Psoas muscle (tissue), 8 donors: ENCODE data around the gene EPB41L4B. TPM values are rescaled to one million over a fixed set of nuclear protein-coding genes. Genes with fewer than 3 reads are reported as not detected.
"Not testable (repeated sequence)": the region's sequence is repeated elsewhere in the genome, so short reads cannot be mapped to it uniquely, and the experiment has no call there.

Source experiments
- ATAC-seq, 4 donors: fragments of 200-7000 bp; cut with Tn5 transposase; one replicate each; pipeline ENCODE4 v1.9.1; 2020; ENCODE audit warnings: moderate library complexity in 3 of 4, mild to moderate bottlenecking in 2 of 4
- DNase-seq, 2 donors: peaks; one replicate each; pipeline ENCODE4 v3.0.0-alpha.2; 2020
- H3K27ac ChIP-seq: fragments of 200-600 bp; one replicate; pipeline ENCODE4 v1.8.0; 2022
- H3K27me3 ChIP-seq, 3 donors: fragments of 200-600 bp in 1 of 3; one replicate each; pipeline versions ENCODE4 v1.6.1 to v1.8.0; 2013 to 2022; ENCODE audit warnings: low read length in 2 of 3, mild to moderate bottlenecking in 2 of 3, moderate library complexity in 1 of 3; ENCODE audit not compliant: insufficient read depth in 3 of 3
- H3K36me3 ChIP-seq, 2 donors: fragments of 200-600 bp in 1 of 2; one replicate each; pipeline versions ENCODE4 v1.6.1 to v1.8.0; 2013 to 2022; ENCODE audit warnings: low read depth in 1 of 2, mild to moderate bottlenecking in 1 of 2, moderate library complexity in 1 of 2; ENCODE audit not compliant: insufficient read depth in 1 of 2
- H3K4me1 ChIP-seq: fragments of 200-600 bp; one replicate; pipeline ENCODE4 v1.8.0; 2022
- H3K4me3 ChIP-seq: fragments of 200-600 bp; one replicate; pipeline ENCODE4 v1.8.0; 2022; ENCODE audit warnings: mild to moderate bottlenecking
- H3K9me3 ChIP-seq: fragments of 200-600 bp; one replicate; pipeline ENCODE4 v1.8.0; 2022
- WGBS, 3 donors: extraction: QIAGEN DNeasy Blood & Tissue Kit; methylation state at CpG; one replicate each; pipeline versions ENCODE4 v1.1.6 to v1.1.7; 2013; 5-methylcytosine and 5-hydroxymethylcytosine counted together
- intact Hi-C, 2 donors: fragments of 100-400 bp; cut with DNase I; formaldehyde crosslinking; loops; one replicate each; pipeline versions ENCODE4 v1.11.0 to v1.14.2; 2022
- polyA plus RNA-seq, 3 donors: library from polyadenylated mRNA; stranded (reverse); fragments of 200-250 nt; gene quantifications; one replicate each; pipeline ENCODE4 v1.2.3, GENCODE V29; 2013
- total RNA-seq, 4 donors: library from RNA; stranded (reverse); fragmentation: NEBNext Ultra II Directional in 2 of 4; extraction: Animal tissue kit (Norgen Biotek cat#: 25700) in 2 of 4; gene quantifications; one replicate each; pipeline versions ENCODE4 v1.2.1 to v1.2.4, GENCODE V29; 2021 to 2023
- TF ChIP-seq, protein P1 (sequence below): fragments of 200-600 bp; IDR thresholded peaks from one replicate; pipeline ENCODE4 v1.8.0; 2022; ENCODE audit warnings: antibody characterized with exemption
- donor health status: healthy with polysubstance abuse.
- donor health status: DM: no; HTN: no; CAD: no; lungs with moderate emphysema.
- donor health status: Bipolar disorder and iron deficiency.
- donor health status: healthy.
- donor health status: DM: yes; HTN: yes; CAD: no.
- donor health status: DM: no; HTN: no; CAD: no.
- donor health status: DM: no; HTN: no; CAD: no.
- donor health status: DM: yes; HTN: yes; CAD: no.

Gene EPB41L4B
- total and polyA plus RNA-seq, 7 donors, result 0.33 to 4.6 (median 1.8) TPM

DNA sequence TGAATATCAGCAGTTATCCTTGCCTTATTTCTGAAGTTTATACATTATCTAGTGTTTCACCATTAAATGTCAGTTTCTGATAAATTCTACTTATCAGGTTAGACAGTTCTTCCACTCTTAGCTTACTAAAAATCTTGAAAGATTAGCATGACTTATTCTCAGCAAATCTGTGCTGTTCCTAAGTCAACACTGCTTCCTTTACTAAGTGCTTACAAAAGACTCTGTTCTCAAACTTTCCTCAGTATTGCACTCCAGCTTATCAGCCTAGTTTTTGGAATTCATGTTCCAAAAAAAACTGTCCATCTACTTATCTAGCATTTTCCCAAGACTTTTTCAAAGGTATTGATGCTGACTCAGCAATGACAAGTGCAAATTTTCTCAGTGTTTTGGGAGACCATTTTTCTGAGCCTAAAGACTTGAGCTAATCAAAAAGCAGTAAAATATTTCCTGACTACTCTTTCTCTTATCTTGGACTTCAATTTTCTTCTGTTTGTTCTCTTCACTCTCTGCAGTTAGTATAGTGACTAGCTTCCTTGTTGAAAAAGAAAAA is 92.7 kb downstream of the EPB41L4B start:
- H3K27me3 ChIP-seq, result peaks cover 0 to 4% (median under 1%) of the 10 kb centered on the region in 3 donors
- TF ChIP-seq, protein P1, sequence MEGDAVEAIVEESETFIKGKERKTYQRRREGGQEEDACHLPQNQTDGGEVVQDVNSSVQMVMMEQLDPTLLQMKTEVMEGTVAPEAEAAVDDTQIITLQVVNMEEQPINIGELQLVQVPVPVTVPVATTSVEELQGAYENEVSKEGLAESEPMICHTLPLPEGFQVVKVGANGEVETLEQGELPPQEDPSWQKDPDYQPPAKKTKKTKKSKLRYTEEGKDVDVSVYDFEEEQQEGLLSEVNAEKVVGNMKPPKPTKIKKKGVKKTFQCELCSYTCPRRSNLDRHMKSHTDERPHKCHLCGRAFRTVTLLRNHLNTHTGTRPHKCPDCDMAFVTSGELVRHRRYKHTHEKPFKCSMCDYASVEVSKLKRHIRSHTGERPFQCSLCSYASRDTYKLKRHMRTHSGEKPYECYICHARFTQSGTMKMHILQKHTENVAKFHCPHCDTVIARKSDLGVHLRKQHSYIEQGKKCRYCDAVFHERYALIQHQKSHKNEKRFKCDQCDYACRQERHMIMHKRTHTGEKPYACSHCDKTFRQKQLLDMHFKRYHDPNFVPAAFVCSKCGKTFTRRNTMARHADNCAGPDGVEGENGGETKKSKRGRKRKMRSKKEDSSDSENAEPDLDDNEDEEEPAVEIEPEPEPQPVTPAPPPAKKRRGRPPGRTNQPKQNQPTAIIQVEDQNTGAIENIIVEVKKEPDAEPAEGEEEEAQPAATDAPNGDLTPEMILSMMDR, result no peak
- no peak overlapping the region for H3K4me3 ChIP-seq
- ATAC-seq, result no peak
- intact Hi-C loops, result no loop called here
- DNase-seq, result no peak
- H3K9me3 ChIP-seq, result no peaks in the 10 kb centered on the region
- H3K27ac ChIP-seq, result no peak overlapping the region
- H3K4me1 ChIP-seq, result no peaks in the 10 kb centered on the region
- H3K36me3 ChIP-seq, result no peaks in the 10 kb centered on the region

DNA sequence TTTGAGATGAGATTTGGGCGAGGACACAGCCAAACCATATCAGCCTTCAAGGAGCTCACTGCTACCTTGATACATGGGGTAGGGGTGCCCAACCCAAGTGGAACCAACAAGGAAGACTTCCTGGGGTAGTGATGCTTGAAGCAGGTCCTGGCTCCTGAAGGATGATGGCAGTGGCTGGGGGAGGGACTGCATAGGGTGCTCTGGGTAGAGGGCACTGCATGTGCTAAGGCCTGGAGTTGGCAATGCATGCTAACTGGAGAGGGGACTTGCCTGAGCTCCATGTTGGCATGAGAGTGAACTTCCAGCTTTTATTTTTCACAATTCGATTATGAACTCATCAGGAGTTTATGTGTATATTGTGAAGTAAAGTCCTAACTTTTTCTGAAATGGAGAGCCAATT is 95.2 kb downstream of the EPB41L4B start:
- intact Hi-C loops, result no loop called here
- DNase-seq (no peak), ATAC-seq (no peak)
- TF ChIP-seq, protein P1, result no peak
- 63 to 81% (median 69%) methylated on average over 2 of the region's 2 CpGs for WGBS, 3 donors
- H3K27me3 ChIP-seq, result peaks cover 0 to 2% (median 0%) of the 10 kb centered on the region in 3 donors
- H3K4me1 ChIP-seq, result no peaks in the 10 kb centered on the region
- H3K27ac ChIP-seq, result no peak overlapping the region
- no peaks in the 10 kb centered on the region for H3K36me3 ChIP-seq
- no peak overlapping the region for H3K4me3 ChIP-seq
- H3K9me3 ChIP-seq, result no peaks in the 10 kb centered on the region

DNA sequence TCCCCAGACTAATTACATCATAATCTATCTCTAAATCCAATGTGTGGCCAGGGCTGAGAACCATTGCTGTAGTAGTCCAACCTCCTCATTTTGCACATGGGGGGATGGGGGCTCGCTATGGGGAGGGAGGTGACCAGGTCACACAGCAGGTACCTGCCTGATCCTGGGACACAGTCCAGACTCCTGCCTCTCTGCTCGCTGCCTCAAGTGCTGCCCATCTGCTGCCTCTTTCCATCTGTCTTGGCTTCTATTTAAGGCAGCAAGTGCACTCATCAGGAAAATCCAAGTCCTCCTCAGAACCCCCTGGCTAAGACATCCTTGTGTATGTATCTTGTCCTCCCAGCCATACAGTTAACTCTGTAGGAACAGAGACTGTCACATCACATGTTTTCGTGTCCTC is 96.1 kb downstream of the EPB41L4B start:
- intact Hi-C loops, result no loop called here
- no peak for ATAC-seq
- WGBS, 3 donors, result 84 to 92% (median 86%) methylated on average over 3 of the region's 3 CpGs
- Histone ChIP-seq H3K27ac (no peak overlapping the region), H3K27me3 (peaks cover 0 to 2% (median 0%) of the 10 kb centered on the region in 3 donors), H3K9me3 (no peaks in the 10 kb centered on the region), H3K4me1 (no peaks in the 10 kb centered on the region), H3K36me3 (no peaks in the 10 kb centered on the region), H3K4me3 (no peak overlapping the region)
- DNase-seq, result no peak
- TF ChIP-seq, protein P1, result no peak

DNA sequence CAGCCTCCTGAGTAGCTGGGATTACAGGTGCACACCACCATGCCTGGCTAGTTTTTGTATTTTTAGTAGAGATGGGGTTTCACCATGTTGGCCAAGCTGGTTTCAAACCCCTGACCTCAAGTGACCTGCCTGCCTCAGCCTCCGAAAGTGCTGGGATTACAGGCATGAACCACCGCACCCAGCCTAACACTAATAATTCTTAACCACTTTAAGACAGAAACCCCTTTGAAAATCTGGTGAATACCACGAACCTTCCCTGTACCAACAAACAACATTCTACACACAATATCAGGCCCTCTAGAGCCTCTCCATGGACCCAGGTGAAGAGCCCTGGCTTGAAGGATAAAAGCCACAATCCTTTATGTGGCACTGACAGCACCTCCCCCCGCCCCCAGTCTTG is 102.6 kb downstream of the EPB41L4B start:
- H3K27ac ChIP-seq, H3K4me1 ChIP-seq, H3K36me3 ChIP-seq, intact Hi-C loops, H3K4me3 ChIP-seq, H3K9me3 ChIP-seq, H3K27me3 ChIP-seq, DNase-seq, ATAC-seq: not testable (repeated sequence)
- 83 to 87% (median 86%) methylated on average over 4 of the region's 4 CpGs for WGBS, 3 donors

DNA sequence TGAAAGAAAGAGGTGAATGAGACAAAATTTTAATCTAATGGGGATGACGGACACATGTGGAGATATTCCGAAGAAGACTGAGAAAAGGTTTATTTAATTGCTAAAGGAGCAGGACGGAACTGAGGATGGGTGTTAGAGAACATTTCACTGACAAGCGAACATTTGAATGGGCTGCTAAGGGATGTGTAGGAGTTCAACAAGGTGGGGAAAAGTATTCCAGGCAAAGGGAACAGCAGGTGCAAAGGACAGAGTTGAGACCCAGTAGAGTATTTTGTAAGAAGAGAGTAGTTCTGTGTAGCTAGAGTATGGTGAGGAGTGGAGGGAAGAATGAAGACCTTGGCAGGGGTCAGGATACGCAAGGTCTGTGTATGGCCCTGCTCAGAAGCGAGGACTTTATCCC is 106.4 kb downstream of the EPB41L4B start:
- intact Hi-C loops, result no loop called here
- Histone ChIP-seq H3K27ac (no peak overlapping the region), H3K27me3 (peaks cover 0 to 4% (median 0%) of the 10 kb centered on the region in 3 donors), H3K4me3 (no peak overlapping the region), H3K9me3 (no peaks in the 10 kb centered on the region), H3K36me3 (no peaks in the 10 kb centered on the region), H3K4me1 (no peaks in the 10 kb centered on the region)
- no peak for ATAC-seq
- no peak for DNase-seq
- 86 to 95% (median 94%) methylated on average over 6 of the region's 6 CpGs for WGBS, 3 donors
- TF ChIP-seq, protein P1, result no peak
